Mesendoderm (in vitro differentiated cells): ENCODE results near the gene NRN1L.
"Not testable (repeated sequence)": the region's sequence is repeated elsewhere in the genome, so short reads cannot be mapped to it uniquely, and the experiment has no call there.

Experiments
- DNase-seq: peaks from one replicate; pipeline ENCODE4 v3.0.0; 2013
- H2AK5ac ChIP-seq: 2 replicates; pipeline ENCODE4 v1.6.1; 2013; ENCODE audit warnings: low read length, inconsistent platforms
- H2BK120ac ChIP-seq: 2 replicates; pipeline ENCODE4 v1.6.1; 2013; ENCODE audit warnings: low read depth, mild to moderate bottlenecking, low read length, moderate library complexity, mixed read lengths
- H2BK15ac ChIP-seq: replicated peaks from 2 replicates; pipeline ENCODE4 v1.6.1; 2013; ENCODE audit warnings: low read depth, mild to moderate bottlenecking, moderate library complexity
- H2BK5ac ChIP-seq: 2 replicates; pipeline ENCODE4 v1.6.1; 2013; ENCODE audit warnings: low read length, inconsistent platforms
- H3K18ac ChIP-seq: 2 replicates; pipeline ENCODE4 v1.6.1; 2013; ENCODE audit warnings: mild to moderate bottlenecking, low read length, mixed read lengths
- H3K23ac ChIP-seq: one replicate; pipeline ENCODE4 v1.6.1; 2013; ENCODE audit warnings: low read length
- H3K27ac ChIP-seq: 2 replicates; pipeline ENCODE4 v1.5.1; 2013; ENCODE audit warnings: low read depth, mild to moderate bottlenecking, inconsistent platforms, low read length, moderate library complexity
- H3K27me3 ChIP-seq: 2 replicates; pipeline ENCODE4 v1.6.1; 2013; ENCODE audit warnings: low read length, control low read depth, mild to moderate bottlenecking, inconsistent platforms; ENCODE audit not compliant: insufficient read depth, poor library complexity
- H3K36me3 ChIP-seq: 2 replicates; pipeline ENCODE4 v1.6.1; 2013; ENCODE audit warnings: low read length, inconsistent platforms; ENCODE audit not compliant: control insufficient read depth, insufficient read depth
- H3K4ac ChIP-seq: one replicate; pipeline ENCODE4 v1.6.1; 2013; ENCODE audit warnings: low read depth, mild to moderate bottlenecking, low read length, moderate library complexity
- H3K4me1 ChIP-seq: 2 replicates; pipeline ENCODE4 v1.6.1; 2013; ENCODE audit warnings: low read depth, low read length, inconsistent platforms; ENCODE audit not compliant: control insufficient read depth
- H3K4me2 ChIP-seq: 2 replicates; pipeline ENCODE4 v1.6.1; 2013; ENCODE audit warnings: low read length
- H3K4me3 ChIP-seq: 2 replicates; pipeline ENCODE4 v1.5.1; 2013; ENCODE audit warnings: mild to moderate bottlenecking, low read length
- H3K56ac ChIP-seq: one replicate; pipeline ENCODE4 v1.6.1; 2013; ENCODE audit warnings: low read length
- H3K79me1 ChIP-seq: 2 replicates; pipeline ENCODE4 v1.6.1; 2013; ENCODE audit warnings: low read length, inconsistent platforms
- H3K79me2 ChIP-seq: 2 replicates; pipeline ENCODE4 v1.6.1; 2013; ENCODE audit warnings: mild to moderate bottlenecking, low read length; ENCODE audit not compliant: control insufficient read depth, insufficient read depth
- H3K9ac ChIP-seq: 2 replicates; pipeline ENCODE4 v1.6.1; 2013; ENCODE audit warnings: low read length, inconsistent platforms
- H4K5ac ChIP-seq: one replicate; pipeline ENCODE4 v1.6.1; 2013; ENCODE audit warnings: low read length
- H4K8ac ChIP-seq: one replicate; pipeline ENCODE4 v1.6.1; 2013; ENCODE audit warnings: low read depth, mild to moderate bottlenecking, control low read depth, low read length, moderate library complexity
- WGBS: extraction: QIAGEN DNeasy Blood & Tissue Kit; methylation state at CpG from one replicate; pipeline ENCODE4 v1.1.7; 2013; ENCODE audit warnings: low lambda C conversion rate, missing lambda C conversion rate; ENCODE audit not compliant: insufficient coverage; ENCODE audit errors: extremely low coverage; 5-methylcytosine and 5-hydroxymethylcytosine counted together

NRN1L gene

DNA sequence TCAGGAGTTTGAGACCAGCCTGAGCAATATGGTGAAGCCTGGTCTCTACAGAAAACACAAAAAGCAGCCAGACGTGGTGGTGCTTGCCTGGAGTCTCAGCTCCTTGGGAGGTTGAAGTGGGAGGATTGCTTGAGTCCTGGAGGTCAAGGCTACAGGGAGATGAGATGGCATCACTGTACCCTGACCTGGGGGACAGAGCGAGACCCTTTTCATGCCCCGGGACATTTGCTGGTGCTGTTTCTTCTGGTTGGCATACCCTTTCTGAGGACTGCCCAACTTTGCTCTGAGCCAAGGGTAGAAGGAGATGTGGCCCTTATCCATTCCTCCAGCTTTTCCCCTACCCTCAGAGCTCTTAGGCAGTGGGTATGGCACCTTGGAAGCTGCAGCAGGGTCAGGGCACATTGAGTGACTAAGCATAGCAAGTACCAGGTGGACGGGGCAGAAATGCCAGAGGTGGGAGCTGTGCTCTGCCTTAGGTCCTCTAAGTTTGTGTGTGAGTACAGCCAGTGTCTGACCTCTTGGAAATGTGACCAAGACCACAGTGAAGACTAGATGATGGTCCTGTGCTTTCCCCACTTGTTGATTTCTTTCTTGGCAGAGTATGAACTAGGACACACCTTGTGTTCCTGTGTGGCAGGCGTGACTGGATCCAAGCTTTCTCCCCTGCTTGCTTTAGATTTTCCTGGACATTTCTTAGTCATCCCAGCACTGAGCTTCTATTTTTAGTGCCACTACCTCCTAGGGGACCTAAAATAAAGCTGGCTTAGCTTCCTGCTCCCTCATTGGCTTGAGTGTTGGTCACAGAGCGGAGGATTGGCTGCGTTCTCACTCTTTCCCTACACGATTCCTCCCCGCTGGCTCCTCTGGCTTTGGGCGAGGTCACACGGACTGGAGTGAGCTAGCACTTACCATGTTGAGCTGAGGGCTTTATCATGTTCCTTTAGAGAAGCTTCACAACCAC, 21.8 kb upstream of the NRN1L start:
- peaks cover 60% of the 10 kb centered on the region for H3K79me2 ChIP-seq
- no peak overlapping the region for H2BK5ac ChIP-seq
- no peak overlapping the region for H3K4me2 ChIP-seq
- no peak overlapping the region for H3K18ac ChIP-seq
- peaks cover 41% of the 10 kb centered on the region for H3K79me1 ChIP-seq
- no peak overlapping the region for H4K5ac ChIP-seq
- H2BK120ac ChIP-seq: no peak overlapping the region
- H3K27me3 ChIP-seq: no peaks in the 10 kb centered on the region
- H2BK15ac ChIP-seq: no peak overlapping the region
- H3K56ac ChIP-seq: no peak overlapping the region
- H3K4ac ChIP-seq: no peak overlapping the region
- H3K9ac ChIP-seq: no peak overlapping the region
- no peak overlapping the region for H3K27ac ChIP-seq
- H2AK5ac ChIP-seq: no peak overlapping the region
- no peaks in the 10 kb centered on the region for H3K4me1 ChIP-seq
- WGBS: no CpG with 5 or more reads among the region's 11 CpGs
- H3K36me3 ChIP-seq: peaks cover 2% of the 10 kb centered on the region
- DNase-seq: no peak
- H3K23ac ChIP-seq: no peak overlapping the region
- no peak overlapping the region for H4K8ac ChIP-seq
- H3K4me3 ChIP-seq: no peak overlapping the region

GRCh38 chr16:67864044-67864443, 20.6 kb upstream of the NRN1L start:
- peaks cover 48% of the 10 kb centered on the region for H3K79me2 ChIP-seq
- not testable (repeated sequence) for H2AK5ac ChIP-seq, H3K4me3 ChIP-seq, H4K5ac ChIP-seq, H2BK120ac ChIP-seq, H3K36me3 ChIP-seq, DNase-seq, H4K8ac ChIP-seq, H3K9ac ChIP-seq, H3K27me3 ChIP-seq, H3K4me1 ChIP-seq, H3K18ac ChIP-seq, H3K23ac ChIP-seq, H3K4ac ChIP-seq, H2BK15ac ChIP-seq, H3K27ac ChIP-seq, H3K56ac ChIP-seq, H3K4me2 ChIP-seq, H2BK5ac ChIP-seq
- WGBS: no CpG with 5 or more reads among the region's 6 CpGs
- peaks cover 36% of the 10 kb centered on the region for H3K79me1 ChIP-seq

DNA sequence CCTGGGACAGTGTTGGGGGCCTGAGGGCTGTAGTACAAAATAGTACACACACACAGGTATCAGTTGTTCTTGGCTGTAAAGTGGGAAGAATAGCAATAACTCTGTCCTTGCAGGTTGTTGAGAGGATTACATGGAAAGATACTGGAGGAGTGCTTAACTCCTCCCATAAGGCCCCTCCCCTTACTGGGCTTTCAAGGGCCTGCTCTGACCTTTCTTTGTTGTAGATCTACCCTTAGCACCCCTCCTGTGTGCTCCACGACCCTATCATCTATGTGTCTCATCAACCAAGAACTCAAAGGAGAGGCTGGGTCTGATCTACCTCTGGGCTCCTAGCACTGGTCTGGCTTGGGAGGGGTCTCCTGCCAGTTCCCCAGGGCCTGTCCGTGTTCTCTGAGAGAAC, 20.1 kb upstream of the NRN1L start:
- no peak overlapping the region for H2BK15ac ChIP-seq
- H3K4ac ChIP-seq: no peak overlapping the region
- H3K79me1 ChIP-seq: peaks cover 36% of the 10 kb centered on the region
- H3K36me3 ChIP-seq: peaks cover 6% of the 10 kb centered on the region
- H3K4me2 ChIP-seq: no peak overlapping the region
- H3K27ac ChIP-seq: no peak overlapping the region
- DNase-seq: peak; percentile 55
- H3K79me2 ChIP-seq: peaks cover 44% of the 10 kb centered on the region
- no peaks in the 10 kb centered on the region for H3K4me1 ChIP-seq
- H3K27me3 ChIP-seq: no peaks in the 10 kb centered on the region
- no peak overlapping the region for H3K18ac ChIP-seq
- H2BK120ac ChIP-seq: no peak overlapping the region
- no peak overlapping the region for H4K5ac ChIP-seq
- H3K56ac ChIP-seq: no peak overlapping the region
- WGBS: no CpG with 5 or more reads among the region's 2 CpGs
- H4K8ac ChIP-seq: no peak overlapping the region
- no peak overlapping the region for H2AK5ac ChIP-seq
- H3K4me3 ChIP-seq: no peak overlapping the region
- H3K23ac ChIP-seq: no peak overlapping the region
- no peak overlapping the region for H2BK5ac ChIP-seq
- H3K9ac ChIP-seq: no peak overlapping the region

GRCh38 chr16:67865318-67865717, 19.4 kb upstream of the NRN1L start:
- Histone ChIP-seq H3K27me3 (no peaks in the 10 kb centered on the region), H4K5ac (no peak overlapping the region), H3K56ac (no peak overlapping the region), H3K4me2 (no peak overlapping the region), H3K23ac (no peak overlapping the region), H3K4ac (no peak overlapping the region), H2BK120ac (no peak overlapping the region), H2AK5ac (no peak overlapping the region), H4K8ac (no peak overlapping the region), H3K4me3 (no peak overlapping the region), H3K79me2 (peaks cover 41% of the 10 kb centered on the region), H2BK5ac (no peak overlapping the region), H3K18ac (no peak overlapping the region), H2BK15ac (no peak overlapping the region), H3K4me1 (no peaks in the 10 kb centered on the region), H3K9ac (no peak overlapping the region), H3K79me1 (peaks cover 36% of the 10 kb centered on the region), H3K27ac (no peak overlapping the region), H3K36me3 (peaks cover 6% of the 10 kb centered on the region)
- WGBS: no CpG with 5 or more reads among the region's 2 CpGs
- peak; percentile 82 for DNase-seq

GRCh38 chr16:67868290-67868689, 16.4 kb upstream of the NRN1L start:
- no CpG with 5 or more reads among the region's 6 CpGs for WGBS
- Histone ChIP-seq H2BK120ac (no peak overlapping the region), H3K4me1 (no peaks in the 10 kb centered on the region), H3K4ac (no peak overlapping the region), H3K36me3 (peaks cover 11% of the 10 kb centered on the region), H3K23ac (no peak overlapping the region), H3K27ac (no peak overlapping the region), H4K8ac (no peak overlapping the region), H3K79me1 (peaks cover 16% of the 10 kb centered on the region), H3K9ac (no peak overlapping the region), H3K4me3 (no peak overlapping the region), H2BK5ac (no peak overlapping the region), H3K56ac (no peak overlapping the region), H3K4me2 (no peak overlapping the region), H3K18ac (no peak overlapping the region), H2BK15ac (no peak overlapping the region), H2AK5ac (no peak overlapping the region), H4K5ac (no peak overlapping the region), H3K27me3 (no peaks in the 10 kb centered on the region), H3K79me2 (peaks cover 13% of the 10 kb centered on the region)
- DNase-seq: no peak
